GM12878 (cell line): ENCODE measurements around the gene POMT2. TPM values are rescaled to one million over a fixed set of nuclear protein-coding genes. Genes with fewer than 3 reads are reported as not detected.

ENCODE experiments used
- ATAC-seq: fragments of 200-7000 bp; cut with Tn5 transposase; 3 replicates; pipeline ENCODE4 v1.9.1; 2020; ENCODE audit warnings: mild to moderate bottlenecking, moderate library complexity
- BruUV-seq: library from RNA; stranded (reverse); fragments of 400-500 nt; replicated peaks from 2 replicates; lab custom pipeline; 2021; lab: Mats Ljungman, UMichigan
- CTCF ChIA-PET: fragments of 300-600 bp; sonication (Branson Sonifier 250); formaldehyde crosslinking; extraction: SDS; loops from one replicate; lab custom pipeline; 2021; ENCODE audit warnings: inconsistent platforms; lab: Yijun Ruan, JAX
- POLR2A ChIA-PET: fragments of 350-600 bp; formaldehyde crosslinking; extraction: SDS; loops from one replicate; lab custom pipeline; 2021; ENCODE audit warnings: inconsistent platforms; lab: Charles Lee
- RAD21 ChIA-PET: fragments of 300-600 bp; sonication (Branson Sonifier 250); formaldehyde crosslinking; loops from one replicate; lab custom pipeline; 2023; ENCODE audit warnings: antibody characterized with exemption; ENCODE audit not compliant: unreplicated experiment; lab: Charles Lee
- SMC1A ChIA-PET: fragments of 300-600 bp; sonication (Branson Sonifier 250); formaldehyde crosslinking; loops from one replicate; lab custom pipeline; 2023; ENCODE audit not compliant: unreplicated experiment, uncharacterized antibody; lab: Charles Lee
- DNase-seq: peaks from one replicate; pipeline ENCODE4 v3.0.0-alpha.2; 2011; ENCODE audit warnings: low read depth, low spot score
- FAIRE-seq: peaks from 3 replicates; lab custom pipeline; 2011; peaks lifted over from hg19 to GRCh38; lab: Jason Lieb, UNC
- H2AFZ ChIP-seq: 2 replicates; pipeline ENCODE4 v1.6.0; 2011; ENCODE audit warnings: low read depth, low read length, control low read depth; ENCODE audit not compliant: control insufficient read depth
- H3K27ac ChIP-seq: 2 replicates; pipeline ENCODE4 v1.5.1; 2011; ENCODE audit warnings: control low read depth; ENCODE audit not compliant: control insufficient read depth, insufficient read depth
- H3K27me3 ChIP-seq, 2 experiments: replicated peaks in 1 of 2; 2 replicates each; pipeline versions ENCODE4 v1.6.0 to v1.6.1; 2011; ENCODE audit warnings: low read length in 1 of 2; ENCODE audit not compliant: control insufficient read depth in 2 of 2, insufficient read depth in 2 of 2
- H3K36me3 ChIP-seq, 2 experiments: 2 replicates each; pipeline ENCODE4 v1.5.1; 2011; ENCODE audit warnings: low read length in 1 of 2; ENCODE audit not compliant: control insufficient read depth in 2 of 2, insufficient read depth in 2 of 2
- H3K4me1 ChIP-seq: 2 replicates; pipeline ENCODE4 v1.6.1; 2011; ENCODE audit warnings: mild to moderate bottlenecking, low read length, moderate library complexity, mixed read lengths; ENCODE audit not compliant: control insufficient read depth, insufficient read depth
- H3K4me2 ChIP-seq: 2 replicates; pipeline ENCODE4 v1.6.0; 2011; ENCODE audit warnings: control low read depth; ENCODE audit not compliant: control insufficient read depth, insufficient read depth
- H3K4me3 ChIP-seq: fragments of 200-600 bp; sonication (generic); 2 replicates; pipeline ENCODE4 v1.5.1; 2016
- H3K79me2 ChIP-seq: 2 replicates; pipeline ENCODE4 v1.6.0; 2011; ENCODE audit warnings: low read length; ENCODE audit not compliant: control insufficient read depth, insufficient read depth
- H3K9ac ChIP-seq: 2 replicates; pipeline ENCODE4 v1.8.0; 2011; ENCODE audit warnings: low read length, control low read depth, mixed read lengths; ENCODE audit not compliant: control insufficient read depth, insufficient read depth
- H3K9me3 ChIP-seq: replicated peaks from 3 replicates; pipeline ENCODE4 v1.5.1; 2011; ENCODE audit warnings: mild to moderate bottlenecking, low read length; ENCODE audit not compliant: control insufficient read depth, insufficient read depth
- H4K20me1 ChIP-seq: 2 replicates; pipeline ENCODE4 v1.6.0; 2011; ENCODE audit not compliant: control insufficient read depth, insufficient read depth
- ATF2 ChIP-seq: IDR thresholded peaks from 2 replicates; pipeline ENCODE4 v1.6.1; 2012; ENCODE audit warnings: low read length, inconsistent platforms
- CREB1 ChIP-seq: IDR thresholded peaks from 2 replicates; pipeline ENCODE4 v1.6.1; 2012; ENCODE audit warnings: low read depth, mild to moderate bottlenecking, inconsistent platforms
- FOXM1 ChIP-seq: IDR thresholded peaks from 2 replicates; pipeline ENCODE4 v1.6.1; 2012; ENCODE audit warnings: low read depth, mild to moderate bottlenecking, inconsistent platforms, low read length, moderate library complexity
- GABPA ChIP-seq: IDR thresholded peaks from 2 replicates; pipeline ENCODE4 v1.6.1; 2014; ENCODE audit warnings: antibody characterized with exemption, low read depth, mild to moderate bottlenecking, inconsistent platforms
- IRF4 ChIP-seq: IDR thresholded peaks from 2 replicates; pipeline ENCODE4 v1.6.1; 2011; ENCODE audit warnings: low read depth, low read length
- KAT2A ChIP-seq: conservative IDR thresholded peaks from 2 replicates; pipeline ENCODE4 v1.6.1; 2011; ENCODE audit warnings: low read depth, low read length; ENCODE audit not compliant: control insufficient read depth
- KDM1A ChIP-seq: fragments of 200-600 bp; sonication (generic); IDR thresholded peaks from 2 replicates; pipeline ENCODE4 v1.6.1; 2016; ENCODE audit warnings: borderline replicate concordance
- NFIC ChIP-seq: IDR thresholded peaks from 2 replicates; pipeline ENCODE4 v1.6.1; 2012; ENCODE audit warnings: low read depth, mild to moderate bottlenecking, inconsistent platforms, low read length, moderate library complexity
- RAD21 ChIP-seq: IDR thresholded peaks from 2 replicates; pipeline ENCODE4 v1.6.1; 2011; ENCODE audit warnings: mild to moderate bottlenecking, low read depth, low read length, moderate library complexity; ENCODE audit not compliant: insufficient read depth
- TARDBP ChIP-seq: IDR thresholded peaks from 2 replicates; pipeline ENCODE4 v1.6.1; 2016; ENCODE audit warnings: borderline replicate concordance
- ZBTB33 ChIP-seq: fragments of 450-650 bp; IDR thresholded peaks from 2 replicates; pipeline ENCODE4 v1.6.1; 2017; ENCODE audit warnings: mild to moderate bottlenecking
- WGBS: methylation state at CpG from one replicate; pipeline ENCODE4 v1.1.6; 2016; ENCODE audit warnings: low lambda C conversion rate; ENCODE audit not compliant: insufficient replicate concordance, insufficient coverage; ENCODE audit errors: missing lambda C conversion rate; 5-methylcytosine and 5-hydroxymethylcytosine counted together
- in situ Hi-C: fragments of 300-500 bp; cut with MboI; formaldehyde crosslinking; loops from 9 replicates; pipeline ENCODE4 v1.14.3; 2018; ENCODE audit warnings: mixed read lengths
- intact Hi-C: fragments of 100-400 bp; cut with micrococcal nuclease; formaldehyde crosslinking; loops from one replicate; pipeline ENCODE4 v1.14.2; 2022; ENCODE audit not compliant: unreplicated experiment
- polyA plus RNA-seq, 11 experiments: library from polyadenylated mRNA; depleted of rRNA in 4 of 11; unstranded in 6 of 11; stranded (reverse) in 5 of 11; fragments of >200 nt; fragmentation: Nextera tagmentation in 4 of 11; fragmentation: Illumina TruSeq in 1 of 11; extraction: Ambion mirVana in 4 of 11; extraction: Trizol in 1 of 11; gene quantifications; 1 replicate in 1 of 11; 2 replicates in 10 of 11; pipeline versions ENCODE4 v1.2.1 to v1.2.3, GENCODE V29; 2011 to 2016; ENCODE audit warnings: inconsistent platforms in 2 of 11, missing spikeins in 2 of 11, low read depth in 1 of 11
- total RNA-seq, 4 experiments: library from RNA; depleted of rRNA in 3 of 4; stranded (reverse); fragments of >200 nt in 3 of 4; fragmentation: Illumina TruSeq in 1 of 4; extraction: Trizol in 1 of 4; gene quantifications; 2 replicates each; pipeline versions ENCODE4 v1.2.1 to v1.2.3, GENCODE V29; 2013 to 2021
- TF ChIP-seq, protein P1 (sequence below): fragments of 450-650 bp; IDR thresholded peaks from 2 replicates; pipeline ENCODE4 v1.6.1; 2017; ENCODE audit warnings: low read depth, mild to moderate bottlenecking, moderate library complexity

POMT2 gene
- total and polyA plus RNA-seq, 10 of the 15 experiments (the other 5 are each of a cell fraction or from before 2014, with no cell fraction given) = 0.23 to 13.9 (median 6.5) TPM

DNA sequence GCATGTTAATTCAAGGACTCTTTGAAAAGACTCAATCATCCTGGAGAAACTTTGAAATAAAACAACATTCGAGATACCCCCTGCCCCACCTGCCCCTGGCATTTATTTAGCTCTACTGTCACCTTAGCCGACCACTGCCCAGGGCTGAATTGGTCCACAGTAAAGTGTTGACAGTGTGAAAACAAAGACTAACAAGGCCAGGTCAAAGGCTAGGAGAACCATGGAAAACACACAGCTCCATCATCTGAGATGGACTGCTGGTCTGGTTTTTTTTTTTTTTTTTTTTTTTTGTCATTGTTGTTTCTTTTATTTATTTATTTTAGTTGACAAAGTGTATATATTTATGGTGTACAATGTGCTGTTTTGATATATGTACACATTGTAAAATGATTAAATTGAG lies 25.8 kb upstream of the POMT2 start:
- no TSS peak for BruUV-seq
- no peaks in the 10 kb centered on the region for H4K20me1 ChIP-seq
- peaks cover 7 to 22% of the 10 kb centered on the region in 2 experiments for H3K36me3 ChIP-seq
- no peak overlapping the region for H3K4me3 ChIP-seq
- H3K4me1 ChIP-seq = no peaks in the 10 kb centered on the region
- H3K27ac ChIP-seq = no peak overlapping the region
- H2AFZ ChIP-seq = no peak overlapping the region
- no peak overlapping the region for H3K4me2 ChIP-seq
- H3K79me2 ChIP-seq = no peaks in the 10 kb centered on the region
- FAIRE-seq (no peak), DNase-seq (no peak), ATAC-seq (no peak)
- no peak for TF ChIP-seq NFIC
- no peak for TF ChIP-seq IRF4
- no peak for TF ChIP-seq RAD21
- no peak for TF ChIP-seq CREB1
- no peak for TF ChIP-seq KAT2A
- no peak for TF ChIP-seq TARDBP
- TF ChIP-seq, protein P1, sequence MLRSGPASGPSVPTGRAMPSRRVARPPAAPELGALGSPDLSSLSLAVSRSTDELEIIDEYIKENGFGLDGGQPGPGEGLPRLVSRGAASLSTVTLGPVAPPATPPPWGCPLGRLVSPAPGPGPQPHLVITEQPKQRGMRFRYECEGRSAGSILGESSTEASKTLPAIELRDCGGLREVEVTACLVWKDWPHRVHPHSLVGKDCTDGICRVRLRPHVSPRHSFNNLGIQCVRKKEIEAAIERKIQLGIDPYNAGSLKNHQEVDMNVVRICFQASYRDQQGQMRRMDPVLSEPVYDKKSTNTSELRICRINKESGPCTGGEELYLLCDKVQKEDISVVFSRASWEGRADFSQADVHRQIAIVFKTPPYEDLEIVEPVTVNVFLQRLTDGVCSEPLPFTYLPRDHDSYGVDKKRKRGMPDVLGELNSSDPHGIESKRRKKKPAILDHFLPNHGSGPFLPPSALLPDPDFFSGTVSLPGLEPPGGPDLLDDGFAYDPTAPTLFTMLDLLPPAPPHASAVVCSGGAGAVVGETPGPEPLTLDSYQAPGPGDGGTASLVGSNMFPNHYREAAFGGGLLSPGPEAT = no peak
- no peak for TF ChIP-seq KDM1A
- TF ChIP-seq ZBTB33 = no peak
- no peak for TF ChIP-seq GABPA
- no peak for TF ChIP-seq ATF2
- no peak for TF ChIP-seq FOXM1
- POLR2A ChIA-PET = interaction anchor here (0.6 kb wide), 2 partner anchors 30 to 63 kb away, joined by 5 to 8 read pairs; no protein-coding TSS in a partner anchor
- intact Hi-C loops (no loop called here), in situ Hi-C loops (no loop called here)
- no peaks in the 10 kb centered on the region for H3K27me3 ChIP-seq
- no peak overlapping the region for H3K9ac ChIP-seq
- no peaks in the 10 kb centered on the region for H3K9me3 ChIP-seq
- SMC1A ChIA-PET = interaction anchor here (0.6 kb wide), 1 partner anchor 744 kb away, joined by 3 read pairs; no protein-coding TSS in a partner anchor
- RAD21 ChIA-PET = interaction anchor here (0.7 kb wide), 1 partner anchor 12 kb away, joined by 3 read pairs; no protein-coding TSS in a partner anchor
- CTCF ChIA-PET = interaction anchor here (1.0 kb wide), 1 partner anchor 31 kb away, joined by 3 read pairs; no protein-coding TSS in a partner anchor
- WGBS = 95% methylated on average over 2 of the region's 2 CpGs
